Measurements from ENCODE around the gene RANBP1.

DNA sequence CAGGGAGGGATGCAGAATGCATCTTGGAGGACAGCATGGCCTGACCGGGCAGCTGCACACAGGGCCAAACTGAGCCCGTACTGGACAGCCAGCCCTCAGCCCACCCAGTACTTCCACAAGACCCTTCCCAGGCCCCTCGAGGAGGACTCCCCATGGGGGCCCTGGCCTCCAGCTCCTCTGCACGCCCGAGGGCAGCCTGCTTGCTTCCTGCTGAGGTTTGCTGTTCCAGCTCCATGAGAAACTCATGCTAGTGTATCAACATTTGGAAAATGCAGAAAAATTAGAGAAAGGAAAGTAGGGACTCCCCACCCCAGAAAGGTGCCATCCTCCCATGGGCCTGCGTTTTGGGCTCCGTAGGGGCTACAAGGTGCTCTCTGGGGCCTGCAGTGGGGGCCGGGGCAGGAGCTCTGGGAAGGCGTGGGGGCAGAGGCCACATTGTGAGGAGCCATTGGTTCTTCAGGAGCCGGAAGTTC is 56.3 kb downstream of the RANBP1 start:
- TF ChIP-seq, protein P1, sequence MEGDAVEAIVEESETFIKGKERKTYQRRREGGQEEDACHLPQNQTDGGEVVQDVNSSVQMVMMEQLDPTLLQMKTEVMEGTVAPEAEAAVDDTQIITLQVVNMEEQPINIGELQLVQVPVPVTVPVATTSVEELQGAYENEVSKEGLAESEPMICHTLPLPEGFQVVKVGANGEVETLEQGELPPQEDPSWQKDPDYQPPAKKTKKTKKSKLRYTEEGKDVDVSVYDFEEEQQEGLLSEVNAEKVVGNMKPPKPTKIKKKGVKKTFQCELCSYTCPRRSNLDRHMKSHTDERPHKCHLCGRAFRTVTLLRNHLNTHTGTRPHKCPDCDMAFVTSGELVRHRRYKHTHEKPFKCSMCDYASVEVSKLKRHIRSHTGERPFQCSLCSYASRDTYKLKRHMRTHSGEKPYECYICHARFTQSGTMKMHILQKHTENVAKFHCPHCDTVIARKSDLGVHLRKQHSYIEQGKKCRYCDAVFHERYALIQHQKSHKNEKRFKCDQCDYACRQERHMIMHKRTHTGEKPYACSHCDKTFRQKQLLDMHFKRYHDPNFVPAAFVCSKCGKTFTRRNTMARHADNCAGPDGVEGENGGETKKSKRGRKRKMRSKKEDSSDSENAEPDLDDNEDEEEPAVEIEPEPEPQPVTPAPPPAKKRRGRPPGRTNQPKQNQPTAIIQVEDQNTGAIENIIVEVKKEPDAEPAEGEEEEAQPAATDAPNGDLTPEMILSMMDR (IDR thresholded peaks at IDR 0.05 in 4 of 5, conservative IDR thresholded peaks at IDR 0.05 in 1 of 5), result no peak
- TF ChIP-seq POLR2A (IDR thresholded peaks at IDR 0.05), result no peak

Data from gastrocnemius medialis (tissue), 4 donors.